Testis (tissue), 2 donors: ENCODE results near the gene ZBTB21.

Source experiments
- CTCF ChIP-seq, 3 experiments: fragments of 450-650 bp in 2 of 3; fragments of 200-600 bp in 1 of 3; sonication (generic) in 1 of 3; IDR thresholded peaks; one replicate each; pipeline ENCODE4 v1.5.1; 2016 to 2019; ENCODE audit warnings: antibody characterized with exemption in 3 of 3, mild to moderate bottlenecking in 2 of 3, moderate library complexity in 1 of 3
- POLR2A ChIP-seq: fragments of 450-650 bp; IDR thresholded peaks from one replicate; pipeline ENCODE4 v1.6.1; 2017; ENCODE audit warnings: antibody characterized with exemption, mild to moderate bottlenecking, moderate library complexity

- TF ChIP-seq CTCF (IDR thresholded peaks at IDR 0.05), result no peak
- TF ChIP-seq POLR2A, result no peak
Measured at GRCh38 chr21:42039911-42040351, 29.8 kb upstream of the ZBTB21 start.
